IMR-90 (cell line): Measurements from ENCODE around the gene NOBOX. TPM values are rescaled to one million over a fixed set of nuclear protein-coding genes. Genes with fewer than 3 reads are reported as not detected.

Source experiments
- ATAC-seq: fragments of 200-7000 bp; cut with Tn5 transposase; 2 replicates; pipeline ENCODE4 v1.9.1; 2020; ENCODE audit warnings: low read depth, mild to moderate bottlenecking, moderate library complexity
- BruUV-seq: library from RNA; stranded (reverse); fragments of 400-500 nt; replicated peaks from 2 replicates; lab custom pipeline; 2021; lab: Mats Ljungman, UMichigan
- CTCF ChIA-PET: fragments of 300-600 bp; formaldehyde crosslinking; extraction: SDS; loops from one replicate; lab custom pipeline; 2021; ENCODE audit warnings: antibody characterized with exemption; lab: Yijun Ruan, JAX
- POLR2A ChIA-PET: fragments of 300-600 bp; sonication (Branson Sonifier 250); formaldehyde crosslinking; loops from one replicate; lab custom pipeline; 2022; ENCODE audit warnings: antibody characterized with exemption; ENCODE audit not compliant: unreplicated experiment; lab: Charles Lee
- DNase-seq: peaks from one replicate; pipeline ENCODE4 v3.0.0; 2013
- H2AFZ ChIP-seq: replicated peaks from 2 replicates; pipeline ENCODE3; 2013; ENCODE audit warnings: low read length, mild to moderate bottlenecking; ENCODE audit not compliant: poor library complexity
- H2AK5ac ChIP-seq: 2 replicates; pipeline ENCODE4 v1.6.1; 2013; ENCODE audit warnings: low read depth, low read length, inconsistent platforms
- H2AK9ac ChIP-seq: replicated peaks from 2 replicates; pipeline ENCODE3; 2013; ENCODE audit warnings: mild to moderate bottlenecking, low read depth, low read length, moderate library complexity; ENCODE audit not compliant: poor library complexity
- H2BK120ac ChIP-seq: 2 replicates; pipeline ENCODE4 v1.6.1; 2013; ENCODE audit warnings: low read depth, low read length, inconsistent platforms
- H2BK15ac ChIP-seq: 3 replicates; pipeline ENCODE4 v1.6.1; 2013; ENCODE audit warnings: low read depth, low read length, inconsistent platforms
- H2BK20ac ChIP-seq: 2 replicates; pipeline ENCODE4 v1.6.1; 2013; ENCODE audit warnings: low read depth, mild to moderate bottlenecking, inconsistent platforms, low read length, moderate library complexity
- H2BK5ac ChIP-seq: 2 replicates; pipeline ENCODE4 v1.6.1; 2013; ENCODE audit warnings: mild to moderate bottlenecking, low read depth, low read length, inconsistent platforms; ENCODE audit not compliant: poor library complexity, severe bottlenecking
- H3K14ac ChIP-seq: replicated peaks from 2 replicates; pipeline ENCODE4 v1.6.1; 2013; ENCODE audit warnings: low read depth, low read length, inconsistent platforms
- H3K18ac ChIP-seq: 2 replicates; pipeline ENCODE4 v1.6.1; 2013; ENCODE audit warnings: low read depth, low read length, control low read depth
- H3K23ac ChIP-seq: 2 replicates; pipeline ENCODE4 v1.6.1; 2013; ENCODE audit warnings: low read depth, low read length, inconsistent platforms
- H3K27ac ChIP-seq: 2 replicates; pipeline ENCODE4 v1.5.1; 2013; ENCODE audit warnings: mild to moderate bottlenecking, control low read depth, low read length; ENCODE audit not compliant: insufficient read depth
- H3K27me3 ChIP-seq: 2 replicates; pipeline ENCODE4 v1.6.1; 2013; ENCODE audit warnings: low read length; ENCODE audit not compliant: control insufficient read depth, insufficient read depth
- H3K36me3 ChIP-seq: 2 replicates; pipeline ENCODE4 v1.6.1; 2013; ENCODE audit warnings: low read length, mixed read lengths; ENCODE audit not compliant: control insufficient read depth, insufficient read depth
- H3K4ac ChIP-seq: 2 replicates; pipeline ENCODE4 v1.6.1; 2013; ENCODE audit warnings: low read depth, low read length, inconsistent platforms
- H3K4me1 ChIP-seq: 2 replicates; pipeline ENCODE4 v1.6.1; 2013; ENCODE audit warnings: low read length, mixed read lengths; ENCODE audit not compliant: control insufficient read depth, insufficient read depth
- H3K4me2 ChIP-seq: 2 replicates; pipeline ENCODE4 v1.6.1; 2013; ENCODE audit warnings: low read depth, mild to moderate bottlenecking, control low read depth, low read length, moderate library complexity
- H3K4me3 ChIP-seq: 2 replicates; pipeline ENCODE4 v1.5.1; 2013; ENCODE audit warnings: low read depth, mild to moderate bottlenecking, control low read depth, low read length, moderate library complexity; ENCODE audit not compliant: insufficient read depth
- H3K56ac ChIP-seq: 2 replicates; pipeline ENCODE4 v1.6.1; 2013; ENCODE audit warnings: low read length, inconsistent platforms; ENCODE audit not compliant: insufficient read depth; ENCODE audit errors: extremely low read depth
- H3K79me1 ChIP-seq, 2 experiments: 2 replicates each; pipeline ENCODE4 v1.6.1; 2013; ENCODE audit warnings: low read length in 2 of 2, inconsistent platforms in 1 of 2, low read depth in 1 of 2
- H3K9ac ChIP-seq: 2 replicates; pipeline ENCODE4 v1.6.1; 2013; ENCODE audit warnings: low read depth, low read length, control low read depth
- H3K9me1 ChIP-seq: 2 replicates; pipeline ENCODE4 v1.6.1; 2013; ENCODE audit warnings: low read length, inconsistent platforms; ENCODE audit not compliant: insufficient read depth
- H3K9me3 ChIP-seq: 2 replicates; pipeline ENCODE4 v1.6.1; 2013; ENCODE audit warnings: low read length; ENCODE audit not compliant: control insufficient read depth, insufficient read depth
- H4K20me1 ChIP-seq: 2 replicates; pipeline ENCODE4 v1.6.1; 2013; ENCODE audit warnings: low read length, inconsistent platforms; ENCODE audit not compliant: insufficient read depth
- H4K5ac ChIP-seq: 2 replicates; pipeline ENCODE4 v1.6.1; 2013; ENCODE audit warnings: mild to moderate bottlenecking, low read depth, low read length, control low read depth
- H4K8ac ChIP-seq, 2 experiments: 2 replicates each; pipeline ENCODE4 v1.6.1; 2013; ENCODE audit warnings: low read depth in 2 of 2, low read length in 2 of 2, control low read depth in 1 of 2, inconsistent platforms in 1 of 2
- H4K91ac ChIP-seq: 2 replicates; pipeline ENCODE4 v1.6.1; 2013; ENCODE audit warnings: low read depth, low read length, inconsistent platforms; ENCODE audit not compliant: insufficient read depth
- BHLHE40 ChIP-seq: fragments of 150-350 bp; IDR thresholded peaks from 2 replicates; pipeline ENCODE4 v1.6.1; 2016; ENCODE audit warnings: mild to moderate bottlenecking, low read depth, low read length
- CEBPB ChIP-seq: IDR thresholded peaks from 2 replicates; pipeline ENCODE4 v1.6.1; 2012; ENCODE audit warnings: low read depth, low read length, improper control_type of control experiment
- CHD1 ChIP-seq: IDR thresholded peaks from 2 replicates; pipeline ENCODE4 v1.6.1; 2012; ENCODE audit warnings: low read depth, low read length, improper control_type of control experiment
- ELK1 ChIP-seq: fragments of 150-350 bp; IDR thresholded peaks from 2 replicates; pipeline ENCODE4 v1.6.1; 2016; ENCODE audit warnings: low read depth, mild to moderate bottlenecking, low read length, moderate library complexity, borderline replicate concordance
- FOS ChIP-seq: fragments of 150-350 bp; IDR thresholded peaks from 2 replicates; pipeline ENCODE4 v1.6.1; 2016; ENCODE audit warnings: low read depth, low read length
- MAFK ChIP-seq: IDR thresholded peaks from 2 replicates; pipeline ENCODE4 v1.6.1; 2012; ENCODE audit warnings: low read depth, low read length, improper control_type of control experiment
- MAZ ChIP-seq: IDR thresholded peaks from 2 replicates; pipeline ENCODE4 v1.6.1; 2012; ENCODE audit warnings: low read depth, mild to moderate bottlenecking, low read length, improper control_type of control experiment, moderate library complexity, borderline replicate concordance
- MXI1 ChIP-seq: IDR thresholded peaks from 2 replicates; pipeline ENCODE4 v1.6.1; 2012; ENCODE audit warnings: low read depth, mild to moderate bottlenecking, low read length, moderate library complexity, borderline replicate concordance
- NFE2L2 ChIP-seq: fragments of 150-350 bp; IDR thresholded peaks from 2 replicates; pipeline ENCODE4 v1.6.1; 2016; ENCODE audit warnings: low read depth, mild to moderate bottlenecking, low read length
- POLR2A ChIP-seq: IDR thresholded peaks from 2 replicates; pipeline ENCODE4 v1.6.1; 2012; ENCODE audit warnings: mild to moderate bottlenecking, low read depth, low read length
- RAD21 ChIP-seq: IDR thresholded peaks from 2 replicates; pipeline ENCODE4 v1.6.1; 2012; ENCODE audit warnings: low read length, improper control_type of control experiment
- RCOR1 ChIP-seq: IDR thresholded peaks from 2 replicates; pipeline ENCODE4 v1.6.1; 2012; ENCODE audit warnings: mild to moderate bottlenecking, low read length, improper control_type of control experiment; ENCODE audit not compliant: insufficient replicate concordance
- RFX5 ChIP-seq: IDR thresholded peaks from 2 replicates; pipeline ENCODE4 v1.8.0; 2012; ENCODE audit warnings: low read depth, mild to moderate bottlenecking, low read length, moderate library complexity
- SMC3 ChIP-seq: fragments of 150-350 bp; IDR thresholded peaks from 2 replicates; pipeline ENCODE4 v1.6.1; 2016; ENCODE audit warnings: low read depth, mild to moderate bottlenecking, antibody characterized with exemption, low read length, moderate library complexity
- WGBS, 2 experiments: methylation state at CpG; one replicate each; pipeline versions ENCODE4 v1.1.5 to v1.1.7; 2013; ENCODE audit warnings: missing lambda C conversion rate in 2 of 2; ENCODE audit not compliant: insufficient read length in 1 of 2; ENCODE audit errors: extremely low coverage in 2 of 2; 5-methylcytosine and 5-hydroxymethylcytosine counted together
- dilution Hi-C: fragments of 300-500 bp; cut with HindIII; formaldehyde crosslinking; loops from one replicate; pipeline ENCODE4 v1.14.3; 2018; ENCODE audit warnings: low sequenced_read_pairs; ENCODE audit not compliant: unreplicated experiment
- in situ Hi-C: fragments of 300-500 bp; cut with MboI; formaldehyde crosslinking; loops from 3 replicates; pipeline ENCODE4 v1.14.3; 2019; ENCODE audit warnings: low sequenced_read_pairs, inconsistent platforms, mixed read lengths
- intact Hi-C: fragments of 100-400 bp; cut with micrococcal nuclease; formaldehyde crosslinking; loops from 2 replicates; pipeline ENCODE4 v1.10.0; 2022
- polyA plus RNA-seq, 3 experiments: library from polyadenylated mRNA; depleted of rRNA; stranded (reverse); fragments of >200 nt; gene quantifications; 2 replicates each; pipeline ENCODE4 v1.2.3, GENCODE V29; 2012; ENCODE audit warnings: low replicate concordance in 1 of 3
- total RNA-seq: library from RNA; depleted of rRNA; stranded (reverse); fragments of >200 nt; gene quantifications from 2 replicates; pipeline ENCODE4 v1.2.3, GENCODE V29; 2012
- TF ChIP-seq, protein P1 (sequence below): conservative IDR thresholded peaks from 2 replicates; pipeline ENCODE4 v1.5.1; 2012; ENCODE audit warnings: mild to moderate bottlenecking, low read depth, low read length, improper control_type of control experiment
- TF ChIP-seq, protein P2 (sequence below): fragments of 150-350 bp; IDR thresholded peaks from 2 replicates; pipeline ENCODE4 v1.6.1; 2017; ENCODE audit warnings: mild to moderate bottlenecking, antibody characterized with exemption, low read length, low read depth

Gene NOBOX
- total and polyA plus RNA-seq, 2 of the 4 experiments (the other 2 are of a cell fraction), result not detected

DNA sequence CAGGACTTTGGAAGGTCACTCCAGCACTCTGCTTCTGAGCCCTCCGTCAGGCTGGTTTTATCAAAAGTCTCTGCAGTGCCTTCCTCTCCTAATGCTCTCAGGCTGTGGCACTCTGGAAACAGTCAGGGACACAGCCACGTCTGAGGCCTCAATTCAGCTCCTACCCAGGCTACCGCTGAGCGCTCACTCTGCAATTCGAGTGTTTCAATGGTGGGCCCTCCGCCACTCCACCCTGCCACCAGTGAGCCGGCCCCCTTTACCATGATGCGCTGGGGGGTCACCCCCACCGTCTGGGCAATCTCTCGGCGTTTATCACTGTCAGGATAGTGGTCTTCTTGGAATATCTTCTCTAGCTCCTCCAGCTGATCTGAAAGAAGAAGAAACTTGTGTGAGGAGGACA is 3.5 kb downstream of the NOBOX start:
- H2BK15ac ChIP-seq, result no peak overlapping the region
- H2BK20ac ChIP-seq, result no peak overlapping the region
- 60% methylated on average over 5 of the region's 11 CpGs; no CpG with 5 or more reads in 1 of the 2 experiments for WGBS, 2 experiments
- H3K4me2 ChIP-seq, result no peak overlapping the region
- ChIA-PET CTCF (no interaction called here), POLR2A (no interaction called here)
- no peak overlapping the region for H4K5ac ChIP-seq
- H4K8ac ChIP-seq, result no peak overlapping the region
- intact Hi-C loops (no loop called here), dilution Hi-C loops (no loop called here), in situ Hi-C loops (loop anchor here (25.0 kb wide), 1 partner anchor 213 kb away; the partner anchor contains the start of genes ARHGEF35 and CTAGE4)
- DNase-seq, result no peak
- H2AK9ac ChIP-seq, result no peak overlapping the region
- ATAC-seq, result no peak
- H2BK120ac ChIP-seq, result no peak overlapping the region
- H3K4me1 ChIP-seq, result no peaks in the 10 kb centered on the region
- no peak overlapping the region for H3K4me3 ChIP-seq
- H2AFZ ChIP-seq, result no peak overlapping the region
- H2BK5ac ChIP-seq, result no peak overlapping the region
- H3K14ac ChIP-seq, result no peak overlapping the region
- BruUV-seq, result no TSS peak
- no peak overlapping the region for H3K9ac ChIP-seq
- no peaks in the 10 kb centered on the region for H3K27me3 ChIP-seq
- no peak for TF ChIP-seq BHLHE40
- no peak for TF ChIP-seq MAZ
- TF ChIP-seq, protein P1, sequence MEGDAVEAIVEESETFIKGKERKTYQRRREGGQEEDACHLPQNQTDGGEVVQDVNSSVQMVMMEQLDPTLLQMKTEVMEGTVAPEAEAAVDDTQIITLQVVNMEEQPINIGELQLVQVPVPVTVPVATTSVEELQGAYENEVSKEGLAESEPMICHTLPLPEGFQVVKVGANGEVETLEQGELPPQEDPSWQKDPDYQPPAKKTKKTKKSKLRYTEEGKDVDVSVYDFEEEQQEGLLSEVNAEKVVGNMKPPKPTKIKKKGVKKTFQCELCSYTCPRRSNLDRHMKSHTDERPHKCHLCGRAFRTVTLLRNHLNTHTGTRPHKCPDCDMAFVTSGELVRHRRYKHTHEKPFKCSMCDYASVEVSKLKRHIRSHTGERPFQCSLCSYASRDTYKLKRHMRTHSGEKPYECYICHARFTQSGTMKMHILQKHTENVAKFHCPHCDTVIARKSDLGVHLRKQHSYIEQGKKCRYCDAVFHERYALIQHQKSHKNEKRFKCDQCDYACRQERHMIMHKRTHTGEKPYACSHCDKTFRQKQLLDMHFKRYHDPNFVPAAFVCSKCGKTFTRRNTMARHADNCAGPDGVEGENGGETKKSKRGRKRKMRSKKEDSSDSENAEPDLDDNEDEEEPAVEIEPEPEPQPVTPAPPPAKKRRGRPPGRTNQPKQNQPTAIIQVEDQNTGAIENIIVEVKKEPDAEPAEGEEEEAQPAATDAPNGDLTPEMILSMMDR, result no peak
- no peak for TF ChIP-seq RFX5
- TF ChIP-seq FOS, result no peak
- TF ChIP-seq MAFK, result no peak
- TF ChIP-seq CEBPB, result no peak
- TF ChIP-seq NFE2L2, result no peak
- no peak for TF ChIP-seq ELK1
- no peak for TF ChIP-seq POLR2A
- TF ChIP-seq, protein P2, sequence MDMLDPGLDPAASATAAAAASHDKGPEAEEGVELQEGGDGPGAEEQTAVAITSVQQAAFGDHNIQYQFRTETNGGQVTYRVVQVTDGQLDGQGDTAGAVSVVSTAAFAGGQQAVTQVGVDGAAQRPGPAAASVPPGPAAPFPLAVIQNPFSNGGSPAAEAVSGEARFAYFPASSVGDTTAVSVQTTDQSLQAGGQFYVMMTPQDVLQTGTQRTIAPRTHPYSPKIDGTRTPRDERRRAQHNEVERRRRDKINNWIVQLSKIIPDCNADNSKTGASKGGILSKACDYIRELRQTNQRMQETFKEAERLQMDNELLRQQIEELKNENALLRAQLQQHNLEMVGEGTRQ, result no peak
- no peak for TF ChIP-seq MXI1
- TF ChIP-seq CHD1, result no peak
- TF ChIP-seq RAD21, result no peak
- TF ChIP-seq RCOR1, result no peak
- TF ChIP-seq SMC3, result no peak
- peaks cover 18% of the 10 kb centered on the region; the same call in 1 of the 2 replicates for H3K9me3 ChIP-seq
- no peaks in the 10 kb centered on the region for H3K79me1 ChIP-seq
- H3K18ac ChIP-seq, result no peak overlapping the region
- H3K23ac ChIP-seq, result no peak overlapping the region
- H3K4ac ChIP-seq, result no peak overlapping the region
- no peaks in the 10 kb centered on the region for H3K9me1 ChIP-seq
- no peak overlapping the region for H4K91ac ChIP-seq
- H3K36me3 ChIP-seq, result no peaks in the 10 kb centered on the region
- no peaks in the 10 kb centered on the region for H4K20me1 ChIP-seq
- no peak overlapping the region for H3K56ac ChIP-seq
- H3K27ac ChIP-seq, result no peak overlapping the region
- no peak overlapping the region for H2AK5ac ChIP-seq
